NT2/D1 (cell line): ENCODE results near the gene PIK3R4.

Experiments used
- DNase-seq: peaks from one replicate; pipeline ENCODE4 v3.0.0-alpha.2; 2011; ENCODE audit warnings: low read depth, low spot score
- H3K27me3 ChIP-seq: 2 replicates; pipeline ENCODE4 v1.6.0; 2011; ENCODE audit warnings: mild to moderate bottlenecking; ENCODE audit not compliant: insufficient read length, insufficient read depth
- H3K36me3 ChIP-seq: 2 replicates; pipeline ENCODE4 v1.6.1; 2011; ENCODE audit warnings: mild to moderate bottlenecking, low read length, mixed read lengths; ENCODE audit not compliant: insufficient read depth, insufficient read length
- H3K4me1 ChIP-seq: 2 replicates; pipeline ENCODE4 v1.5.1; 2011; ENCODE audit not compliant: insufficient read depth, insufficient read length
- H3K4me3 ChIP-seq: 2 replicates; pipeline ENCODE4 v1.5.1; 2011; ENCODE audit warnings: low read depth; ENCODE audit not compliant: insufficient read length
- H3K9ac ChIP-seq: 2 replicates; pipeline ENCODE4 v1.6.0; 2011; ENCODE audit warnings: low read depth; ENCODE audit not compliant: insufficient read length
- H3K9me3 ChIP-seq: 2 replicates; pipeline ENCODE4 v1.5.1; 2011; ENCODE audit warnings: mild to moderate bottlenecking, low read length; ENCODE audit not compliant: insufficient read depth
- SUZ12 ChIP-seq: IDR thresholded peaks from 2 replicates; pipeline ENCODE4 v1.6.1; 2011; ENCODE audit not compliant: insufficient read length, insufficient read depth; ENCODE audit errors: extremely low read depth
- YY1 ChIP-seq: IDR thresholded peaks from 2 replicates; pipeline ENCODE4 v1.6.1; 2011; ENCODE audit not compliant: insufficient read length, insufficient read depth
- ZNF274 ChIP-seq: IDR thresholded peaks from 2 replicates; pipeline ENCODE4 v1.6.1; 2011; ENCODE audit warnings: mild to moderate bottlenecking, low read depth, low read length

PIK3R4 gene

DNA sequence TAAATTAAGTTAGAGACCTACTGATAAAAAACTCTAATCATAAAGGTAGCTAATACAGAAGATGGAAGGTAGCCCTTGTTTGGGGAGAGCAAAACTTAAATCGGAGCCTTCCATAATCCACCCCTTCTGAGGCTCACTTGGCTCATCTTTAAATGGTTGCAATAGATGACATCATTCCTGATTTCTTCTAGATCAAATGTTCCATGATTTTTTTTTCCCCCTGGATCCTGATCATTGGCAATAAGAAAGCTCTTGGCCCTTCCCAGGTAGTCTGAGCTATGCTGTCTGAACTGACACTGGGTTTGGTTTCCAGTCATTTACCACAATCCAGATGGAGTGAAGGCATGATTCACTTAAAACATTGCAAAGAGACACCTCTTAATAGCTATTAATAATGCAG, 92.5 kb downstream of the PIK3R4 start:
- Histone ChIP-seq H3K36me3 (peaks cover 25% of the 10 kb centered on the region), H3K9ac (no peak overlapping the region), H3K4me3 (no peak overlapping the region), H3K9me3 (peaks cover 20% of the 10 kb centered on the region; the same call in 1 of the 2 replicates), H3K27me3 (no peaks in the 10 kb centered on the region), H3K4me1 (no peaks in the 10 kb centered on the region)
- TF ChIP-seq YY1 (no peak), SUZ12 (no peak), ZNF274 (no peak)
- no peak for DNase-seq

DNA sequence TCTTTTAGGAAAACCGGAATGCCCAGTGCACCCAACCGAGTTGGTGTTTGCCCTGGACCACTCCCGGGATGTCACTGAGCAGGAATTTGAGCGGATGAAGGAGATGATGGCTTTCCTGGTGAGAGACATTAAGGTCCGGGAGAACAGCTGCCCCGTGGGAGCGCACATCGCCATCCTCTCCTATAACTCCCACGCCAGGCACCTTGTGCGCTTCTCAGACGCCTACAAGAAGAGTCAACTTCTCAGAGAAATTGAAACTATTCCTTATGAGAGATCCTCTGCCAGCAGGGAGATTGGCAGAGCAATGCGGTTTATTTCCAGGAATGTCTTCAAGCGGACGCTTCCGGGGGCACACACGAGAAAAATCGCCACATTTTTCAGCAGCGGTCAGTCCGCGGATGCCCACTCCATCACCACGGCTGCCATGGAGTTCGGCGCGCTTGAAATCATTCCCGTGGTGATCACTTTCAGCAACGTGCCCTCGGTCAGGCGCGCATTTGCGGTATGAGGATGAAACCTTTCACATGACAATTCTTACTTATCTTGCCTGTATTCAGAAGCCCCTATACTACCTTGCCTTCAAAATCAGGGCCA, 97.5 kb downstream of the PIK3R4 start:
- Histone ChIP-seq H3K4me1 (no peaks in the 10 kb centered on the region), H3K4me3 (no peak overlapping the region), H3K9me3 (no peaks in the 10 kb centered on the region), H3K9ac (no peak overlapping the region), H3K27me3 (no peaks in the 10 kb centered on the region), H3K36me3 (no peaks in the 10 kb centered on the region)
- TF ChIP-seq YY1 (no peak), SUZ12 (no peak), ZNF274 (no peak)
- DNase-seq: no peak

- no peaks in the 10 kb centered on the region for H3K27me3 ChIP-seq
- no peaks in the 10 kb centered on the region for H3K4me1 ChIP-seq
- no peaks in the 10 kb centered on the region for H3K9me3 ChIP-seq
- TF ChIP-seq YY1 (no peak), ZNF274 (no peak), SUZ12 (no peak)
- H3K9ac ChIP-seq: no peak overlapping the region
- H3K36me3 ChIP-seq: no peaks in the 10 kb centered on the region
- DNase-seq: no peak
- H3K4me3 ChIP-seq: no peak overlapping the region
Measured at GRCh38 chr3:130648293-130648692, 98.3 kb downstream of the PIK3R4 start.

- 0 out of 2 replicates have a peak, but pooled peaks cover 3% of the 10 kb centered on the region for H3K9me3 ChIP-seq
- H3K9ac ChIP-seq: no peak overlapping the region
- no peaks in the 10 kb centered on the region for H3K36me3 ChIP-seq
- no peaks in the 10 kb centered on the region for H3K27me3 ChIP-seq
- TF ChIP-seq SUZ12 (no peak), ZNF274 (no peak), YY1 (no peak)
- no peaks in the 10 kb centered on the region for H3K4me1 ChIP-seq
- H3K4me3 ChIP-seq: no peak overlapping the region
- no peak for DNase-seq
Measured at GRCh38 chr3:130645261-130645660, 101.4 kb downstream of the PIK3R4 start.

DNA sequence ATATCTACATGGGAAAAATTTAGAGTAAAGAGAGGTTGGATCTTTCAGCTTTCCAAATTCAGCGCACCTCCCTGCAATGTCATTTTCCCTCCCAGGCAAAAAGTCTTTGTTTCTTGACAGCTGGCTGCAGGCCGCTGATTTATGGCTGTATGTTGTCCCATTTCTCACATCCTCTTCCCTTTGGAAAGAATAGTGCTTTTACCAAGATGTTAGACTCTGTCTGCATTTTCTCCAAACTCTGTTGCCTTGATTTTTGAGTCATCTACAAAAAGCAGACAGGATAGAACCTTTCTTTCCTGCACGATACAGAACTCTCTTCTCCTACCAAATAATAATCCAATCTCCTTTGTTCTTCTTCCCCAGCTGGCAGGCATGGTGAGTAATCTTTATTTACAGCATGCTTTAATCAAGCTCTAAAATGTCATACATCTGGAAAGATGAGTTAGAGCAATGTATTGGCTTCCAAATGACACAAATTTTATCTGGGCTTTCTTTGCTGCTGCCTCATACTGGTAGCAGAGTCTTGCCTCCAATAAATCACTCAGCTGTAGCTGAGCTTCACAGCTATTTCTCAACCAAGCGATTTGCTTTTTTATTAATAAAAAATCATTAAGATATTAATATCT, 101.9 kb downstream of the PIK3R4 start:
- TF ChIP-seq YY1 (no peak), ZNF274 (no peak), SUZ12 (no peak)
- H3K9ac ChIP-seq: no peak overlapping the region
- no peak for DNase-seq
- no peaks in the 10 kb centered on the region for H3K27me3 ChIP-seq
- H3K4me1 ChIP-seq: no peaks in the 10 kb centered on the region
- H3K9me3 ChIP-seq: 0 out of 2 replicates have a peak, but pooled peaks cover 3% of the 10 kb centered on the region
- H3K4me3 ChIP-seq: no peak overlapping the region
- H3K36me3 ChIP-seq: no peaks in the 10 kb centered on the region

DNA sequence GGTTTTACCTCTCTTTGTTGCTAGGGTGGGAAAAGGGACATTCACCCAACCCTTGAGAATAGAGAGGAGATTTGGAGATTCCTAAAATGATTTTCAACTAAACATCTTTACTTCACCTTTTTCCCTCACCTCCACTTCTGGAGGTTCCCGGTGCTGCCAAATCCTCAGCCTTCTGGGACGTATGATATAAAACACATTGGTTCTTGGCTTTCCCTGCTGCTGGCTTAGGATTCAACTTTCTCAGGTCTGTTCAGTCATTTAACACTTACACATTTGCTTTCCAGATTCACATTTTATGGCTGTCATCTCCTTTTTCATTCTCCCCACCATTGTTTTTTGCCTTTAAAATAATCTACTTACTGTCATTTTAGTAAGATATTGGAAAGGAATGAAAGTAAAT, 106.6 kb downstream of the PIK3R4 start:
- TF ChIP-seq ZNF274: no peak
- no peak for TF ChIP-seq SUZ12
- TF ChIP-seq YY1: no peak
- Histone ChIP-seq H3K9ac (no peak overlapping the region), H3K9me3 (0 out of 2 replicates have a peak, but pooled peaks cover 3% of the 10 kb centered on the region), H3K36me3 (no peaks in the 10 kb centered on the region), H3K4me1 (no peaks in the 10 kb centered on the region), H3K4me3 (no peak overlapping the region), H3K27me3 (no peaks in the 10 kb centered on the region)
- no peak for DNase-seq

DNA sequence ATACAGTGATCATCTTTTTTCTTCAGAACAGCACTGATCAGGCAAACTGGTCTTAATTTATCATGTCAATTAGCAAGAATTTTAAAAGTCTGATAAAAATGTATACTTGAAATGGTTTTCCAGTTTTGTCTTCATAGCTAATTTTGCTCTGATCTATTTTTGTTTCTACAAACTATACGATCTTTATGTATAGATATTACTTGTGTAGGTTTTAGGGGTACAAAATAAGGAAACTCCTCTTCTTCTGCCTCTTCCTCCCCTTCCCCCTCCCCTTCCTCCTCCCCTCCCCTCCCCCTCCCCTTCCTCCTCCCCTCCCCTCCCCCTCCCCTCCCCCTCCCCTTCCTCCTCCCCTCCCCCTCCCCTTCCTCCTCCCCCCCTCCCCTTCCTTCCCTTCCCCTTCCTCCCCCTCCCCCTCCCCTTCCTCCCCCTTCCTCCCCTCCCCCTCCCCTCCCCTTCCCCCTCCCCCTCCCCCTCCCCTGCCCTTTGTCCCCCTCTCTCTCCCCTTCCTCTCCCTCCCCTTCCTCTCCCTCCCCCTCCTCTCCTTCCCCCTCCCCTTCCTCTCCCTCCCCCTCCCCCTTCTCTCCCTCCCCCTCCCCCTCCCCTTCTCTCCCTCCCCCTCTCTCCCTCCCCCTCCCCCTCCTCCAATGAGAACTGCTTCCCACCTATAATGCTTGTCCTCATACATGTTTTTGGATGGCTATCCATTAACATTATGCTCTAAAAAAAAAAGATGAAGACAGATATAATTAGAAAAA, 110.0 kb downstream of the PIK3R4 start:
- Histone ChIP-seq H3K36me3 (no peaks in the 10 kb centered on the region), H3K27me3 (no peaks in the 10 kb centered on the region), H3K4me1 (no peaks in the 10 kb centered on the region), H3K9me3 (0 out of 2 replicates have a peak, but pooled peaks cover 3% of the 10 kb centered on the region), H3K4me3 (no peak overlapping the region), H3K9ac (no peak overlapping the region)
- no peak for DNase-seq
- TF ChIP-seq ZNF274 (no peak), SUZ12 (no peak)
